Loucy (cell line): ENCODE measurements around the gene PIM3.

Experiments used
- CTCF ChIP-seq: fragments of 200-600 bp; sonication (generic); conservative IDR thresholded peaks from 2 replicates; pipeline ENCODE4 v1.5.1; 2014; ENCODE audit warnings: mild to moderate bottlenecking, antibody characterized with exemption, low read length
- EZH2phosphoT487 ChIP-seq: fragments of 200-600 bp; IDR thresholded peaks from 2 replicates; pipeline ENCODE4 v1.6.1; 2018; ENCODE audit warnings: antibody characterized with exemption, mild to moderate bottlenecking, moderate library complexity, borderline replicate concordance

DNA sequence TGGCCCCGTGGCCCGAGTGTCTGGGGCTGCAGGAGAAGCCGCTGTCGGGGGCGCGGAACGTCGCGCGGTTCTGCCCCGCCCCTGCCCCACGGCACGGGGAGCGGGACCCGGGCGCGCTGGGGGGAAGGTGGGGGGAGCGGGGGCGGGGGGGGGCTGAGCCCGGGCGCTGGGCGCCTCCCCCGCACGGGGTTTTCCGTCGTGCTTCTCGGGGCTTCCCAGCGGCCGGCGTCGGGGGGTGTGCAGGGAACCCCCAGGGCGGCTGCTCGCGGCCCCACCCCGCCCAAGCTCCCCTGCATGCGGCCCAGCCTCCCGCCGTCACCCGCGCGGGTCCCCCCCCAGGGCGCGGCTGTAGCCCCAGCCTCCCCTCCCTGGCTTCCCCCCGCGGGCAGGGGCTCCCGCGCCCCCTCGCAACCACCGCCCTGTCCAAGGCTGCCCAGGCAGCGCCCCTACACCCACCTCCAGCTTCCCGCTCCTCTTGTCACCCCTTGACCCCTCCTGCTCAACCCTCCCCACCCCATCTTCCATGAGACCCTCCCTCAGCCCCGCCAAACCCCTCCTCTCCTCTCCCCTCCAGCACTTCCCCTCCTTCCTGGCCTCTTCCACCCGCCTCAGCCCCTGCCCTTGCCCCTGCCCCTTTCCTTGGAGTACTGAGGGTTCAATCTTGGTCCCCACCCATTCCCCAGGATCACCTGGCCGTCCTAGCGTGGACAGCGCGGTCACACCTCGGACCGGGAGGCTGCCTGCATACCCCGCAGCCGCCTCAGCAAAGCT lies 50.3 kb downstream of the PIM3 start:
- TF ChIP-seq CTCF (no peak), EZH2phosphoT487 (no peak)
